ENCODE measurements around the gene ACSM2B.
"Not testable (repeated sequence)": the region's sequence is repeated elsewhere in the genome, so short reads cannot be mapped to it uniquely, and the experiment has no call there.

ACSM2B gene

DNA sequence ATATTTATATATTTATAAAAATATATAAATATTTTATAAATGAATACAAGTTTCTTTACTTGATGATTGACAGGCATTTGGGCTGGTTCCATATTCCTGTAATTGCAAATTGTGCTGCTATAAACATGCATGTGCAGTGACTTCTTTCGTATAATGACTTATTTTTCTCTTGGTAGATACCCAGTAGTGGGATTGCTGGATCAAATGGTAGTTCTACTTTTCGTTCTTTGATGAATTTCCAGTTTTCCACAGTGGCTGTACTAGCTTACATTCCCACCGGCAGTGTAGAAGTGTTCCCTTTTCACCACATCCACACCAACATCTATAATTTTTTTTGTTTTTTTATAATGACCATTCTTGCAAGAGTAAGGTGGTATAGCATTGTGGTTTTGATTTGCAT lies 7.8 kb downstream of the ACSM2B start:
- TF ChIP-seq RARB (CRISPR knock-in tag; IDR thresholded peaks at IDR 0.05): no peak
- TF ChIP-seq ZC3H10 (CRISPR knock-in tag; IDR thresholded peaks at IDR 0.05): no peak
- no peak for TF ChIP-seq ISL1 (CRISPR knock-in tag; IDR thresholded peaks at IDR 0.05)
- no peak for TF ChIP-seq TCF4 (CRISPR knock-in tag; IDR thresholded peaks at IDR 0.05; ENCODE audit: borderline replicate concordance)
- TF ChIP-seq TSHZ2 (CRISPR knock-in tag; IDR thresholded peaks at IDR 0.05): no peak
- no peak for TF ChIP-seq ZNF70 (CRISPR knock-in tag; IDR thresholded peaks at IDR 0.05)
- no peak for TF ChIP-seq POU6F1 (CRISPR knock-in tag; IDR thresholded peaks at IDR 0.05; ENCODE audit: borderline replicate concordance, low read depth)
- no peak for TF ChIP-seq SNAI2 (CRISPR knock-in tag; IDR thresholded peaks at IDR 0.05)
- no peak for TF ChIP-seq PATZ1 (CRISPR knock-in tag; IDR thresholded peaks at IDR 0.05; ENCODE audit: borderline replicate concordance)
- TF ChIP-seq ZFP30 (CRISPR knock-in tag; IDR thresholded peaks at IDR 0.05): no peak
- TF ChIP-seq TOX (CRISPR knock-in tag; IDR thresholded peaks at IDR 0.05; ENCODE audit: borderline replicate concordance): no peak
- no peak for TF ChIP-seq CSDC2 (CRISPR knock-in tag; IDR thresholded peaks at IDR 0.05)
- no peak for TF ChIP-seq ZNF565 (CRISPR knock-in tag; conservative IDR thresholded peaks at IDR 0.05; ENCODE audit: low read depth)
- no peak for TF ChIP-seq BACH2 (CRISPR knock-in tag; IDR thresholded peaks at IDR 0.05; ENCODE audit: borderline replicate concordance)
- no peak for TF ChIP-seq ESRRG (CRISPR knock-in tag; IDR thresholded peaks at IDR 0.05)
- TF ChIP-seq ARNTL (CRISPR knock-in tag; IDR thresholded peaks at IDR 0.05; ENCODE audit: borderline replicate concordance, low read depth): no peak
- TF ChIP-seq ZNF8 (CRISPR knock-in tag; IDR thresholded peaks at IDR 0.05): no peak
- TF ChIP-seq PPARA (CRISPR knock-in tag; IDR thresholded peaks at IDR 0.05; ENCODE audit: borderline replicate concordance): no peak
- TF ChIP-seq GLIS3 (CRISPR knock-in tag; IDR thresholded peaks at IDR 0.05): no peak
- TF ChIP-seq OSR1 (CRISPR knock-in tag; IDR thresholded peaks at IDR 0.05): no peak
- no peak for ATAC-seq

GRCh38 chr16:20566864-20567263 lies 9.3 kb downstream of the ACSM2B start:
- no peak for TF ChIP-seq SNAI2 (CRISPR knock-in tag; IDR thresholded peaks at IDR 0.05)
- TF ChIP-seq GLIS3 (CRISPR knock-in tag; IDR thresholded peaks at IDR 0.05): no peak
- no peak for TF ChIP-seq BACH2 (CRISPR knock-in tag; IDR thresholded peaks at IDR 0.05; ENCODE audit: borderline replicate concordance)
- no peak for TF ChIP-seq ZNF565 (CRISPR knock-in tag; conservative IDR thresholded peaks at IDR 0.05; ENCODE audit: low read depth)
- TF ChIP-seq ZFP3 (CRISPR knock-in tag; IDR thresholded peaks at IDR 0.05): no peak
- no peak for TF ChIP-seq POU6F1 (CRISPR knock-in tag; IDR thresholded peaks at IDR 0.05; ENCODE audit: borderline replicate concordance, low read depth)
- TF ChIP-seq TOX (CRISPR knock-in tag; IDR thresholded peaks at IDR 0.05; ENCODE audit: borderline replicate concordance): no peak
- TF ChIP-seq ESRRG (CRISPR knock-in tag; IDR thresholded peaks at IDR 0.05): no peak
- TF ChIP-seq CSDC2 (CRISPR knock-in tag; IDR thresholded peaks at IDR 0.05): no peak
- no peak for TF ChIP-seq ZFP30 (CRISPR knock-in tag; IDR thresholded peaks at IDR 0.05)
- TF ChIP-seq ARNTL (CRISPR knock-in tag; IDR thresholded peaks at IDR 0.05; ENCODE audit: borderline replicate concordance, low read depth): no peak
- TF ChIP-seq TSHZ2 (CRISPR knock-in tag; IDR thresholded peaks at IDR 0.05): no peak
- no peak for TF ChIP-seq RARB (CRISPR knock-in tag; IDR thresholded peaks at IDR 0.05)
- ATAC-seq: no peak

DNA sequence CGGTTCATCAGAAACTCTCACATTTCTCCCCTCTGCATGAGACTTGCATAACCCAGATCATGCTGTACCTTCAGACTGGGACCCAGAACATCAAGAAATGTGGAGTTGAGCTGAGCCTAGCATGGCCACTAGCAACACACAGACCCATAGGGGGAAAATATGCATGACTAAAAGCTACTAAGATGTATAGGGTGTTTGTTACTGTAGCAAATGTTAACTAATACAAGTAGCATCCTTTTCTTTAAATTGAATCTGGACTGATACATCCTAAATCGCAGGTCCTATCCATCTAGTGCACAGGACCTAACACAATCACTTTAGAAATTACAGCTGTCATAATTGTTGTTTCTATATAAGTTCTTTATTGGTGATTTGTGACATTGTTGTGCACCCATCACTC lies 10.8 kb downstream of the ACSM2B start:
- ATAC-seq: not testable (repeated sequence)

DNA sequence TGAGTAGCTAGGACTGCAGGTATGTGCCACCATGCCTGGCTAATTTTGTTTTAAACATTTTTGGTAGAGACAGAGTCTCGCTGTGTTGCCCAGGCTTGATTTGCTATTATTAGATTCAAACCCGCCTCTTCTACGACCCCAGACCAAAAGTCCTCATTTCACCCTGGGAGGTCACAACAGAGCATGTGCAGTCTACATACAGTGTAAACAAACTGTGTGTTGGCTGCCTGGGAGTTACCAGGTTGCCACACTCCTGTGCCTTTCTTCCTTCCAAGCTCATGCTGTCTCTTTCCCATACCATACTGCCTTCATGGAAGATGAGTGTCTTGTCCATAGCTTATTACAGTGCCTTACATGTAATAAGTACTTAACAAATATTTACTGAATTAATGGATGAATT lies 11.9 kb downstream of the ACSM2B start:
- ATAC-seq: not testable (repeated sequence)

DNA sequence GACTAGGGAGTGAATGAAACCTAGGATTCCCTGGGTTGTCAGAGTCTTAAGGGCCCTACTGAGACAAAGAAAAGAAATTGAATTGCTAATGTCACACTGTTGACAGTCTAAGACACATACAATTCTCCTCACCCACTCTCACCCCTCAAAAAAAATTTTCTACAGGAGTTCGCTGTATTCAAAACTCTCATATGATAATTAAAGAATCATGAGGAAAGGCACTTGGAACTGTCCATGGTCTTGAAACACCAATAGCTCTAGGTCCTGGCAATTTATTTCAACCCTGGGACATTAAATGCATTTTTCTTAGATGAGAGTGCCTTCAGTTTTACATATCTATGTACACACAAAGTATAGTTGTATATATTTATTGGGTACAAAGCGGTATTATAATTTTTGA lies 20.5 kb downstream of the ACSM2B start:
- ATAC-seq: not testable (repeated sequence)

DNA sequence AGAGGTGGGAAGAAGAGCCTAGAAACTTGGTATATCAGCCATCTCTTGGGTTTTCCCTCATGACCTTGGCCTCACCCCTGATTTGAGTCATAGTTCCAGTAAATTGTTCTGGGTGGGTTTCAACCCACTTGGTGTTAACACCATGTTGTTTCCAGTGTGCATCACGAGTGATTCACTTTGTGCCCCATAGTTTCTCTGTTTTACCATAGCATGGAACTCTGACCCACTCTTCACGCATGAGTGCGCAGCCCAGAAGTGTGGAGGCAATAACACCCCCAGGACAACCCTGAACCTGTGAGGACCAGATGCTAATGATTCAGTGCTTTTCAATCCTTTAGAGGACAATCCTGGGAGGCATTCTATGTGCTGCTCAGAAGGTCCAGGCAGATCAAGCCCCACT lies 21.5 kb downstream of the ACSM2B start:
- ATAC-seq: not testable (repeated sequence)

DNA sequence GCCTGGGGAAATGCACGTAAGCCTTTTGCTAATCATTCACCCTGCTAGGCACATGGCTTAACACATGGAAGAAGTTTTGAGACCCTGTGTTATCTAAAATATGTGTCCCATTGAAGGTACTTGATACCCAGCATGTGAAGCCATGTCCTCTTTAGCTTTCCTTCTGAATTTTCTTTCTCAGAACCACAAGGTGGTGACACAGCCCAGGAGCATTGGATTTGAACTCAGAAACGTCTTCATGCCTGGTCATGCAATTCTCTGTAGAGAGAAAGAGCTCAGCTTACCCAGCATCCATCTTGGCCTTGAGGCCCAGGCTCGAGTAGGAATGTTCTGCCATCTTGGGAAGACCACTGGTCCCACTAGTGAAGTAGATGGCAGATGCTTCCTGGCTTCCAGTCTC lies 22.7 kb downstream of the ACSM2B start:
- not testable (repeated sequence) for ATAC-seq

Measured in SK-N-SH treated with all-trans-retinoic acid at 6 μM for 48 hours (cell line).